ENCODE results near the gene GOLGA6L1.

GOLGA6L1 gene

DNA sequence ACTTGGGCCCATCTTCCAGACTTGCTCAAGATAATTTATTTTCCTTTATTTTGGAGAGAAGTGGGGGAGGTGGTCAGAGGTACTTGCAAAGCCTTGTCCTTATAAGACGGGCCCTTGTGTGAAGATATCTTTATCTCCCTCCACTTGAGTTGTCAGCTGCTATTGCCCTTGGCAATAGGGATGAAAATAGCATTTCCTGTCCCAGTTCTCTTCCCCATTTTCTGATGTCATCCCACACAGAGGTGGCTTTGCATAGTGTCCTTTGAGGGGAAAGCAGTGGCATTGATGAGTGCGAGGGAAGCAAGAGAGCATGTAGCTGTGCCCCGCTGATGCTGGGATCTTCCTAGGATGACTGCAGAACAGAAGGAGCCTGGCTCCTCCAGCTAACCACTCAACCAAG is 55.4 kb downstream of the GOLGA6L1 start:
- DNase-seq (ENCODE audit: insufficient read length, low spot score) (no peak), FAIRE-seq (no peak)
- no peak for TF ChIP-seq TAF1 (IDR thresholded peaks at IDR 0.05; ENCODE audit: low read depth, low read length)
- no peak for TF ChIP-seq SPI1 (IDR thresholded peaks at IDR 0.05; ENCODE audit: low read depth, low read length)
- no peak for TF ChIP-seq POLR2A (IDR thresholded peaks at IDR 0.05; ENCODE audit: low read depth, low read length)
- no peak for TF ChIP-seq POU2F2 (IDR thresholded peaks at IDR 0.05; ENCODE audit: low read depth, low read length)
- no peak for TF ChIP-seq POLR2AphosphoS5 (IDR thresholded peaks at IDR 0.05; ENCODE audit: low read depth, low read length)
- TF ChIP-seq PAX5 (IDR thresholded peaks at IDR 0.05; ENCODE audit: insufficient read depth, low read length, severe bottlenecking): no peak

DNA sequence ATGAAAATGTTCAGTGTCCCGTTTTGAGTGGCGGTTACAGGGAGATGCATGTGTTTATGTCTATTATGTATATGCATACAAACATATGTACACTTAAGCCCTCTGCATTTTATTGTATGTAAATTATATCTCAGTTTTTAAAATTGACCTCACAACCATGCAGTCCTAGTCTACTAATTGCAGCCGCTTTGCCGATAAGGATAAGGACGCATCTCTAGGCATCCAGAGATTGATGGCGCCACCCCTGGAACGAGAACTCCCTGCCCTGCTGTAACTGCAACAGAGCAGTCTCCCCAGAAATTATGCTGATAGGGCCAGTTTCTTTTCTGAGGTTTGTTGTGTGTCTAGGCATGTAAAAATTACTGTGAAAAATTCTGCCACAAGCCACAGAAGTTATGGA is 56.9 kb downstream of the GOLGA6L1 start:
- TF ChIP-seq SPI1 (IDR thresholded peaks at IDR 0.05; ENCODE audit: low read depth, low read length): no peak
- no peak for TF ChIP-seq POLR2A (IDR thresholded peaks at IDR 0.05; ENCODE audit: low read depth, low read length)
- TF ChIP-seq POLR2AphosphoS5 (IDR thresholded peaks at IDR 0.05; ENCODE audit: low read depth, low read length): no peak
- no peak for TF ChIP-seq PAX5 (IDR thresholded peaks at IDR 0.05; ENCODE audit: insufficient read depth, low read length, severe bottlenecking)
- no peak for TF ChIP-seq TAF1 (IDR thresholded peaks at IDR 0.05; ENCODE audit: low read depth, low read length)
- TF ChIP-seq POU2F2 (IDR thresholded peaks at IDR 0.05; ENCODE audit: low read depth, low read length): no peak
- FAIRE-seq (no peak), DNase-seq (ENCODE audit: insufficient read length, low spot score) (no peak)
